GM10266 (cell line): ENCODE data around the gene PRKX.
A peak's percentile ranks its signal among the peaks of the same experiment; 100 is the strongest.
"Not testable (repeated sequence)": the region's sequence is repeated elsewhere in the genome, so short reads cannot be mapped to it uniquely, and the experiment has no call there.

Source experiments
- DNase-seq: peaks from one replicate; pipeline ENCODE4 v3.0.0; 2012; ENCODE audit errors: extremely low spot score
- TF ChIP-seq, protein P1 (sequence below): IDR thresholded peaks from 2 replicates; pipeline ENCODE4 v1.5.1; 2012; ENCODE audit warnings: mild to moderate bottlenecking, low read depth; ENCODE audit not compliant: control insufficient read depth, insufficient read depth; ENCODE audit errors: missing control alignments

The PRKX gene

DNA sequence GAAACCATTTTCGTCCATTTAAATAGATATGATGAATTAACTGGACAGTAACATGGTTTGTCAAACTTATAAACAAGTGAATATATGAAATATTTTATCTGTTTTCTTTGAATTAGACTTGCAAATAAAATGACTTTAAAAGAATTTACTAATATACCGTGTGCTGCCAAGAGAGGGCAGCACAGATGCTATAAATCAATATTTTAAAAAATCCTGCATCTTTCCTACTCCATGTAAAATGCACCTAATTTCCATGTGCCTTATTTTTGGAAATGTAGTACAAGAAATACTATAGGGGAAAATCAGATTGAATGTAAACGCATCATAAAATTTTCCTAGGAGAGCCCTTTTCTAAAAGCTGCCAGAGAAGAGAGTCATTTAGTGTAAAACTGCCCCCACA lies 62.2 kb downstream of the PRKX start:
- TF ChIP-seq, protein P1, sequence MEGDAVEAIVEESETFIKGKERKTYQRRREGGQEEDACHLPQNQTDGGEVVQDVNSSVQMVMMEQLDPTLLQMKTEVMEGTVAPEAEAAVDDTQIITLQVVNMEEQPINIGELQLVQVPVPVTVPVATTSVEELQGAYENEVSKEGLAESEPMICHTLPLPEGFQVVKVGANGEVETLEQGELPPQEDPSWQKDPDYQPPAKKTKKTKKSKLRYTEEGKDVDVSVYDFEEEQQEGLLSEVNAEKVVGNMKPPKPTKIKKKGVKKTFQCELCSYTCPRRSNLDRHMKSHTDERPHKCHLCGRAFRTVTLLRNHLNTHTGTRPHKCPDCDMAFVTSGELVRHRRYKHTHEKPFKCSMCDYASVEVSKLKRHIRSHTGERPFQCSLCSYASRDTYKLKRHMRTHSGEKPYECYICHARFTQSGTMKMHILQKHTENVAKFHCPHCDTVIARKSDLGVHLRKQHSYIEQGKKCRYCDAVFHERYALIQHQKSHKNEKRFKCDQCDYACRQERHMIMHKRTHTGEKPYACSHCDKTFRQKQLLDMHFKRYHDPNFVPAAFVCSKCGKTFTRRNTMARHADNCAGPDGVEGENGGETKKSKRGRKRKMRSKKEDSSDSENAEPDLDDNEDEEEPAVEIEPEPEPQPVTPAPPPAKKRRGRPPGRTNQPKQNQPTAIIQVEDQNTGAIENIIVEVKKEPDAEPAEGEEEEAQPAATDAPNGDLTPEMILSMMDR = peak; percentile 24
- DNase-seq = no peak

DNA sequence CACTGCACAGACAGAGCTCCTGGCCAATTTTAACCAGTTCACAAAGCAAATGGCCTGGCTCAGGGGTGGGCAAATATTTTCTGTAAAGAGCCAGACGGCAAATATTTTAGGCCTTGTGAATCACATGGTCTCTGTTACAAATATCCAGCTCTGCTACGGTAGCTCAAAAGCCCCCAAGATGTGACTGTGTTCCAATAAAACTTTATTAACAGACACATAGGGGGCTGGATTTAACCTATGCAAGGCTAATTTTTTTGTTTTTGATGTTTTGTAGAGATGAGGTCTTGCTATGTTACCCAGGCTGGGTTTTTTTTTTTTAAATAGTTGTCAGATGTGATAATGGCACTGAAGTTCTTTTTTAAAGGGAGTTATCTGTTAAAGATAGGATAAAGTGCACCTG lies 65.4 kb downstream of the PRKX start:
- TF ChIP-seq, protein P1 = no peak
- DNase-seq = no peak

GRCh38 chrX:3639858-3640631 lies 73.4 kb downstream of the PRKX start:
- DNase-seq = not testable (repeated sequence)

DNA sequence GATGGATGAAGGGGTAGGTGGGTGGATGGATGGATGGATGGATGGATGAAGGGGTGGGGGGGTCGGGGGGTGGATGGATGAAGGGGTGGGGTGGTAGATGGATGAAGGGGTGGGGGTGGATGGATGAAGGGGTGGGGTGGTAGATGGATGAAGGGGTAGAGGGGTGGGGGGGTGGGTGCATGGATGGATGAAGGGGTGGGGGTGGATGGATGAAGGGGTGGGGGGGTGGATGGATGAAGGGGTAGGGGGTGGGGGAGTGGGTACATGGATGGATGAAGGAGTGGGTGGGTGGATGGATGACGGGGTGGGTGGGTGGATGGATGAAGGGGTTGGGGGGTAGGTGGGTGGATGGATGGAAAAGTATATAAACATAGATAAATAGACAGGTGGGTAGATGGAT lies 74.2 kb downstream of the PRKX start:
- TF ChIP-seq, protein P1 = no peak
- DNase-seq = no peak

- peak; percentile 20 for DNase-seq
- TF ChIP-seq, protein P1 = peak; percentile 54
Measured at GRCh38 chrX:3638280-3638873, 75.1 kb downstream of the PRKX start.

- TF ChIP-seq, protein P1 = no peak
Measured at GRCh38 chrX:3636803-3637202, 76.6 kb downstream of the PRKX start.

DNA sequence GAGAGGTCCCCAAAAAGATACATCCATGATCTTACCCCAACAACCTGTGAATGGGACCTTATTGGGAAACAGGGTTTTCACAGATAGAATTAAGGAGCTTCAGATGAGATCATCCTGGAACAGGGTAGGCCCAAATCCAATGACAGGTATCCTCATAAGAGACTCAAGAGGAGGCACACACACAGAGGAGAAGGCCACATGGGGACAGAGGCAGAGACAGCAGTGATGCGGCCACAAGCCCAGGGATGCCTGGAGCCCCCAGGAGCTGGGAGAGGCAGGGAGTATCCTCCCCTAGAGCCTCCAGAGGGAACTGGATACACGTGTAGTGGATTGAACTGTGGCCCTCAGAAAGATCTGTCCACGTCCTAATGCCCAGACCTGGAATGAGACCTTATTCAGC lies 82.3 kb downstream of the PRKX start:
- TF ChIP-seq, protein P1 = no peak
- no peak for DNase-seq

More at GRCh38 chrX:3636803-3637202, 76.6 kb downstream of the PRKX start:
- no peak for DNase-seq
